Activated naive CD4-positive, alpha-beta T cell treated with anti-CD3 and anti-CD28 coated beads, Interleukin-2, amount 50 U/mL, for 24 hours (primary cell): ENCODE measurements around the gene CYP27C1.

ENCODE experiments used
- H3K27ac Mint-ChIP-seq: one replicate; pipeline ENCODE4 v1.8.0; 2021; ENCODE audit warnings: mild to moderate bottlenecking, mixed read lengths
- H3K27me3 Mint-ChIP-seq: one replicate; pipeline ENCODE4 v1.8.0; 2021; ENCODE audit warnings: mixed read lengths
- H3K36me3 Mint-ChIP-seq: one replicate; pipeline ENCODE4 v1.8.0; 2021; ENCODE audit warnings: mixed read lengths
- H3K4me1 Mint-ChIP-seq: one replicate; pipeline ENCODE4 v1.8.0; 2021; ENCODE audit warnings: mixed read lengths
- H3K4me3 Mint-ChIP-seq: one replicate; pipeline ENCODE4 v1.8.0; 2021; ENCODE audit warnings: mild to moderate bottlenecking, mixed read lengths
- H3K9me3 Mint-ChIP-seq: one replicate; pipeline ENCODE4 v1.8.0; 2021; ENCODE audit warnings: mixed read lengths

CYP27C1 gene

GRCh38 chr2:127139766-127140165, 80.3 kb downstream of the CYP27C1 start:
- Mint-ChIP-seq H3K9me3 (no peaks in the 10 kb centered on the region), H3K4me1 (no peaks in the 10 kb centered on the region), H3K27ac (no peak overlapping the region), H3K27me3 (peaks cover 1% of the 10 kb centered on the region), H3K4me3 (no peak overlapping the region), H3K36me3 (no peaks in the 10 kb centered on the region)

GRCh38 chr2:127138281-127138680, 81.8 kb downstream of the CYP27C1 start:
- no peaks in the 10 kb centered on the region for H3K4me1 Mint-ChIP-seq
- peaks cover 1% of the 10 kb centered on the region for H3K27me3 Mint-ChIP-seq

GRCh38 chr2:127137741-127138140, 82.4 kb downstream of the CYP27C1 start:
- H3K27me3 Mint-ChIP-seq: peaks cover 1% of the 10 kb centered on the region
- H3K4me1 Mint-ChIP-seq: no peaks in the 10 kb centered on the region
- no peak overlapping the region for H3K27ac Mint-ChIP-seq
- no peaks in the 10 kb centered on the region for H3K36me3 Mint-ChIP-seq
- H3K4me3 Mint-ChIP-seq: no peak overlapping the region
- H3K9me3 Mint-ChIP-seq: no peaks in the 10 kb centered on the region

More at GRCh38 chr2:127138281-127138680, 81.8 kb downstream of the CYP27C1 start:
- no peaks in the 10 kb centered on the region for H3K9me3 Mint-ChIP-seq
- H3K27ac Mint-ChIP-seq: no peak overlapping the region
- no peaks in the 10 kb centered on the region for H3K36me3 Mint-ChIP-seq
- H3K4me3 Mint-ChIP-seq: no peak overlapping the region

- Mint-ChIP-seq H3K27me3 (peaks cover 1% of the 10 kb centered on the region), H3K9me3 (no peaks in the 10 kb centered on the region), H3K27ac (no peak overlapping the region), H3K36me3 (no peaks in the 10 kb centered on the region), H3K4me1 (no peaks in the 10 kb centered on the region), H3K4me3 (no peak overlapping the region)
Measured at GRCh38 chr2:127137225-127137624, 82.9 kb downstream of the CYP27C1 start.

- Mint-ChIP-seq H3K27ac (no peak overlapping the region), H3K4me3 (no peak overlapping the region), H3K36me3 (no peaks in the 10 kb centered on the region), H3K9me3 (no peaks in the 10 kb centered on the region), H3K4me1 (no peaks in the 10 kb centered on the region), H3K27me3 (peaks cover 1% of the 10 kb centered on the region)
Measured at GRCh38 chr2:127134833-127135830, 85.0 kb downstream of the CYP27C1 start.

GRCh38 chr2:127134235-127134634, 85.9 kb downstream of the CYP27C1 start:
- no peaks in the 10 kb centered on the region for H3K36me3 Mint-ChIP-seq

More at GRCh38 chr2:127134235-127134634, 85.9 kb downstream of the CYP27C1 start:
- H3K27me3 Mint-ChIP-seq: peaks cover 1% of the 10 kb centered on the region
- H3K27ac Mint-ChIP-seq: no peak overlapping the region
- H3K4me1 Mint-ChIP-seq: no peaks in the 10 kb centered on the region
- H3K9me3 Mint-ChIP-seq: no peaks in the 10 kb centered on the region
- H3K4me3 Mint-ChIP-seq: no peak overlapping the region
